Muscle layer of duodenum (tissue), 2 donors: Measurements from ENCODE around the gene SLC4A5.

Experiments used
- H3K27ac ChIP-seq: one replicate; pipeline ENCODE4 v1.7.0; 2013; ENCODE audit warnings: mild to moderate bottlenecking, low read length
- H3K27me3 ChIP-seq: one replicate; pipeline ENCODE4 v1.7.0; 2013; ENCODE audit warnings: low read depth, mild to moderate bottlenecking, control low read depth, low read length
- H3K36me3 ChIP-seq, 2 donors: one replicate each; pipeline ENCODE4 v1.7.0; 2013; ENCODE audit warnings: low read length in 2 of 2, control low read depth in 1 of 2, mild to moderate bottlenecking in 1 of 2; ENCODE audit not compliant: insufficient read depth in 2 of 2, control insufficient read depth in 1 of 2
- H3K4me1 ChIP-seq, 2 donors: one replicate each; pipeline ENCODE4 v1.7.0; 2013; ENCODE audit warnings: low read length in 2 of 2, mild to moderate bottlenecking in 2 of 2, control low read depth in 1 of 2, moderate library complexity in 1 of 2; ENCODE audit not compliant: insufficient read depth in 2 of 2, control insufficient read depth in 1 of 2
- H3K4me3 ChIP-seq, 2 donors: one replicate each; pipeline ENCODE4 v1.7.0; 2013; ENCODE audit warnings: low read length in 2 of 2, low read depth in 1 of 2, mild to moderate bottlenecking in 1 of 2
- H3K9me3 ChIP-seq, 2 donors: one replicate each; pipeline ENCODE4 v1.7.0; 2013; ENCODE audit warnings: low read length in 2 of 2, control low read depth in 1 of 2, mild to moderate bottlenecking in 1 of 2; ENCODE audit not compliant: control insufficient read depth in 1 of 2
- donor health status: healthy.

The SLC4A5 gene

GRCh38 chr2:74332550-74333174 lies 10.6 kb downstream of the SLC4A5 start:
- H3K9me3 ChIP-seq: no peaks in the 10 kb centered on the region
- no peak overlapping the region for H3K27ac ChIP-seq
- no peaks in the 10 kb centered on the region for H3K27me3 ChIP-seq
- no peak overlapping the region for H3K4me3 ChIP-seq
- no peaks in the 10 kb centered on the region for H3K4me1 ChIP-seq
- peaks cover 0 to 14% of the 10 kb centered on the region in 2 donors for H3K36me3 ChIP-seq

DNA sequence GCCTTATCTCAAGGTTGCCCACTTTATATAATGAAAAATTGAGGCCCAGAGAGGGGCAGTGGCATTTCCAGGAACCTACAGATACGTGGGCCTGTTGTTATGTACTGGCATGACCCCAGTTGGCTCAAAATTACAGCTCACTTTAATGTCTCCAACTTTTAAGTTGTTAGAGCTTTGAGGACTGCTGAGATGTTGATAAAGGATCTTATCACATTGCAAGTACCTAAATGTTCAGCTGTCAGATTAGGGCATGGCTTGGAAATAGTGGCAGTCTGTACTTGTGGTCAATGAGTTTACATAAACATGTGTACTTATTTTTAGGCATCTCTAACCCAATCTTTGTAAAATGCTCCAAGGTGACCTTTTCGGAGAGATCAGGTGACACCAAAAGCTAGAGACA lies 14.6 kb downstream of the SLC4A5 start:
- no peaks in the 10 kb centered on the region for H3K4me1 ChIP-seq
- peaks cover 0 to 14% of the 10 kb centered on the region in 2 donors for H3K36me3 ChIP-seq
- H3K27me3 ChIP-seq: no peaks in the 10 kb centered on the region
- H3K4me3 ChIP-seq: no peak overlapping the region
- no peaks in the 10 kb centered on the region for H3K9me3 ChIP-seq
- no peak overlapping the region for H3K27ac ChIP-seq

GRCh38 chr2:74328074-74328473 lies 15.1 kb downstream of the SLC4A5 start:
- no peaks in the 10 kb centered on the region for H3K9me3 ChIP-seq
- no peak overlapping the region for H3K27ac ChIP-seq
- H3K4me3 ChIP-seq: no peak overlapping the region
- no peaks in the 10 kb centered on the region for H3K4me1 ChIP-seq
- H3K27me3 ChIP-seq: no peaks in the 10 kb centered on the region
- H3K36me3 ChIP-seq: peaks cover 0 to 14% of the 10 kb centered on the region in 2 donors

DNA sequence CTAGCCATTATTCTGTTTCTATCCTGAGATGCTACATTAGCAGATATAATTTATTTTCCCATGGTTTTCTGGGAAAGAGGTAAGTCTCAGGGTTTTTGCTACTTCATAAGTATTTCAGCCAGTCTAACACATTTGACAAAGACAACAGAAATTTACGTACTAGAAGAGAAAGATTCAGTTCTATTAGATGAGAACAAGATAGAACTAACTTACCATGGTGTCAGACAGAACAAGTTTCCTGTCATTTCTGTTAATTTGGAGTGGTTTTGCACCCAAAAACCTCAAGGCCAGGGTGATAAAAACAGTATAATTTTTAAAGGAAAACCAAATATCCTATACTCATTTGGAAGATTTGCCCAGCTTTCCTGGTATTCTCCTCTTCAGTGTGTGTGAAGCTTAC lies 15.6 kb downstream of the SLC4A5 start:
- no peak overlapping the region for H3K27ac ChIP-seq
- H3K9me3 ChIP-seq: no peaks in the 10 kb centered on the region
- H3K36me3 ChIP-seq: peaks cover 0 to 10% of the 10 kb centered on the region in 2 donors
- H3K4me1 ChIP-seq: no peaks in the 10 kb centered on the region
- H3K4me3 ChIP-seq: no peak overlapping the region
- H3K27me3 ChIP-seq: no peaks in the 10 kb centered on the region

DNA sequence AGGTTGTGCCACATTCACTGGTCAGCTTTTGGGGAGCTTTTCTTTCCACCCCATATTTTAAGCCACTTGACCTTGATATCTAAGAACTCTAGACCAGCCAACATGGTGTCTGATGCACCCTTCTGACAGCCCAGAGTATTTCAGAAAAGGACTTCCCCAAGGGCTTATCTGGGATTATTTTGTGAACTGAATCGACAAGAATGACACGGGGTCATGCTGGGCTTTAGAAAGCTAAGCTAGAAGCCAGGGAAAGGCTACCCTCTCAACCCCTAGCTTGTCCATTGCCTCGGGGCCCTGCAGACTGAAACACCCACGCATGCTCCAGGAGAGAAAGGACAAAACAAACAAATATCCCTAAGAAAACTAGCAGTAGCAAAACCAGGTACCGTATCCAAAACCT lies 16.0 kb downstream of the SLC4A5 start:
- Histone ChIP-seq H3K4me1 (no peaks in the 10 kb centered on the region), H3K36me3 (peaks cover 0 to 10% of the 10 kb centered on the region in 2 donors), H3K4me3 (no peak overlapping the region), H3K9me3 (no peaks in the 10 kb centered on the region), H3K27ac (no peak overlapping the region), H3K27me3 (no peaks in the 10 kb centered on the region)

DNA sequence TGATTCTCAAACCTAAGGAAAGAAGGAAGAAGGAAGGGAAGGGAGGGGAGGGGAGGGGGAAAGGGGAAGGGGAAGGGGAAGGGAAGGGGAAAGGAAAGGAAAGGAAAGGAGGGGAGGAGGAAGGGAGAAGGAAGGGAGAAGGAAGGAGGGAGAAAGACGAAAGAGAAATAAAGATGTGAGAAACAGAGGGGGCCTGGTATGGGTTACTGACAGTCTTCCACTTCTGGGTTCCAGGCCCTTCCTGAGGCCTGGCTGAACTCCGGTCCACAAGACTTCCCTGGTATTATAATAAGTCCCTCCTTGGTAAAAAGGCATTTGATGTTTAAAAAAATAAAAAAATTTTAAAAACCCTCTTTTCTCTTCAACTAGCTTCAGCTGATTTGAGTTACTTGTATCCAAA lies 17.4 kb downstream of the SLC4A5 start:
- H3K4me3 ChIP-seq: no peak overlapping the region
- H3K9me3 ChIP-seq: no peaks in the 10 kb centered on the region
- peaks cover 0 to 6% of the 10 kb centered on the region in 2 donors for H3K36me3 ChIP-seq
- H3K27ac ChIP-seq: no peak overlapping the region
- H3K4me1 ChIP-seq: no peaks in the 10 kb centered on the region
- no peaks in the 10 kb centered on the region for H3K27me3 ChIP-seq

DNA sequence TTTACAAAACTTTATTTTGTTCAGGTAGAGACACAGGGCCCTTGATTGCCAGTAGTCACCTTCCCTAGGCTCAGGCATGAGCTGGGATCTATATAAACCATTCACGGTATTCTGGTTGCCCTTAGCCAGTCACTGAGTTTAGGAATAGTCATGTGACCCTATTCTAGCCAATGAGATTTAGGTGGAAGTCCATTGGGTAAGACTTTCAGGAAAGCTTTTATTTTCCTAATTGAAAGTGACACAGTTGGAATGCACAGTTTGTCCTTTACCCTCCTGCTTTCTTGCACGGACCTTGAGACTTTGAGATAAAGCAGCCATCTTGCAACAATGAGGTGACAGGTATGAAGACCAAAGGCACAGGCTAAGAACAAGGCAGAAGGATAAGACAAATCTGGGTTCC lies 21.5 kb downstream of the SLC4A5 start:
- H3K4me1 ChIP-seq: no peaks in the 10 kb centered on the region
- no peaks in the 10 kb centered on the region for H3K27me3 ChIP-seq
- no peak overlapping the region for H3K4me3 ChIP-seq
- H3K9me3 ChIP-seq: no peaks in the 10 kb centered on the region
- peaks cover 0 to 5% of the 10 kb centered on the region in 2 donors for H3K36me3 ChIP-seq
- no peak overlapping the region for H3K27ac ChIP-seq

- Histone ChIP-seq H3K27ac (no peak overlapping the region), H3K9me3 (no peaks in the 10 kb centered on the region), H3K27me3 (no peaks in the 10 kb centered on the region), H3K4me1 (no peaks in the 10 kb centered on the region), H3K36me3 (peaks cover 0 to 9% of the 10 kb centered on the region in 2 donors), H3K4me3 (no peak overlapping the region)
Measured at GRCh38 chr2:74317701-74318100, 25.5 kb downstream of the SLC4A5 start.

GRCh38 chr2:74316627-74317295 lies 26.5 kb downstream of the SLC4A5 start:
- peaks cover 0 to 6% of the 10 kb centered on the region in 2 donors for H3K36me3 ChIP-seq
- no peak overlapping the region for H3K27ac ChIP-seq
- H3K4me1 ChIP-seq: no peaks in the 10 kb centered on the region
- H3K9me3 ChIP-seq: no peaks in the 10 kb centered on the region
- no peaks in the 10 kb centered on the region for H3K27me3 ChIP-seq
- H3K4me3 ChIP-seq: no peak overlapping the region

GRCh38 chr2:74314107-74314506 lies 29.1 kb downstream of the SLC4A5 start:
- Histone ChIP-seq H3K27ac (no peak overlapping the region), H3K36me3 (peaks cover 0 to 4% of the 10 kb centered on the region in 2 donors), H3K9me3 (no peaks in the 10 kb centered on the region), H3K4me1 (no peaks in the 10 kb centered on the region), H3K27me3 (no peaks in the 10 kb centered on the region), H3K4me3 (no peak overlapping the region)

DNA sequence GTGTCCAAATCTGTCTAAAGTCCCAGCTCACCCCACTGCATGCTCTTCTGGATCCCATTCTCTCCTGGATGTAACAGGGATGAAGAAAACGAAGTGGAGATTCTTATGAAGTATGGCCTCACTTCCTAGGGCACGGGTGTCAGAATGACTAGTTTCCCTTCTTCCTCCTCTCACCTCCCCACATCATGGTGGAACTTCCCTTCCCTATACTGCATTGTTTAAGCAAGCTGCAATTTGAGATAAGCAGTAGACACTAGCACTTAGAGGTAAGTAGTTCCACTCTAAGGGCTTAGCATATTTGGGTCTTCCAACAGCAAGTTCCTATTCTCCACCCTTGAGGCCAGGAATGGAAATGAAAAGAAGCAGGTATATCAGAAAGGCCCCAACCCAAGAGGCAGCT lies 29.7 kb downstream of the SLC4A5 start:
- H3K27me3 ChIP-seq: no peaks in the 10 kb centered on the region
- H3K9me3 ChIP-seq: no peaks in the 10 kb centered on the region
- H3K36me3 ChIP-seq: peaks cover 0 to 4% of the 10 kb centered on the region in 2 donors
- no peak overlapping the region for H3K4me3 ChIP-seq
- no peak overlapping the region for H3K27ac ChIP-seq
- H3K4me1 ChIP-seq: no peaks in the 10 kb centered on the region

- no peak overlapping the region for H3K4me3 ChIP-seq
- peaks cover 0 to 4% of the 10 kb centered on the region in 2 donors for H3K36me3 ChIP-seq
- no peaks in the 10 kb centered on the region for H3K9me3 ChIP-seq
Measured at GRCh38 chr2:74312913-74313312, 30.3 kb downstream of the SLC4A5 start.

More at GRCh38 chr2:74312913-74313312, 30.3 kb downstream of the SLC4A5 start:
- Histone ChIP-seq H3K27ac (no peak overlapping the region), H3K4me1 (no peaks in the 10 kb centered on the region), H3K27me3 (no peaks in the 10 kb centered on the region)
